Peyer's patch (tissue), 4 donors: ENCODE measurements around the gene MSL3.

Experiments used
- CTCF ChIP-seq, 6 experiments: fragments of 450-650 bp in 4 of 6; fragments of 200-600 bp in 2 of 6; sonication (generic) in 1 of 6; IDR thresholded peaks; one replicate each; pipeline ENCODE4 v1.5.1; 2017 to 2019; ENCODE audit warnings: antibody characterized with exemption in 6 of 6, mild to moderate bottlenecking in 3 of 6, moderate library complexity in 1 of 6
- POLR2A ChIP-seq, 2 donors: fragments of 450-650 bp; IDR thresholded peaks; one replicate each; pipeline ENCODE4 v1.5.1; 2017; ENCODE audit warnings: antibody characterized with exemption in 2 of 2, mild to moderate bottlenecking in 2 of 2, moderate library complexity in 2 of 2

GRCh38 chrX:11755724-11756123 lies 2.3 kb upstream of the MSL3 start:
- TF ChIP-seq CTCF (IDR thresholded peaks at IDR 0.05) (no peak), POLR2A (IDR thresholded peaks at IDR 0.05) (no peak)
